Caco-2 (cell line): Measurements from ENCODE around the gene LHFPL3. TPM values are rescaled to one million over a fixed set of nuclear protein-coding genes. Genes with fewer than 3 reads are reported as not detected.

Experiments used
- BruUV-seq: library from RNA; stranded (reverse); fragments of 400-500 nt; replicated peaks from 2 replicates; lab custom pipeline; 2021; lab: Mats Ljungman, UMichigan
- CTCF ChIA-PET: fragments of 300-600 bp; sonication (Branson Sonifier 250); formaldehyde crosslinking; loops from one replicate; lab custom pipeline; 2022; ENCODE audit warnings: antibody characterized with exemption; lab: Charles Lee
- POLR2A ChIA-PET: fragments of 300-600 bp; sonication (Branson Sonifier 250); formaldehyde crosslinking; loops from one replicate; lab custom pipeline; 2022; ENCODE audit warnings: antibody characterized with exemption; lab: Charles Lee
- DNase-seq, 2 experiments: peaks; one replicate each; pipeline versions ENCODE4 v3.0.0 to v3.0.0-alpha.2; 2020 to 2022
- H3K27me3 ChIP-seq: replicated peaks from 2 replicates; pipeline ENCODE4 v1.6.0; 2011; ENCODE audit warnings: low read length; ENCODE audit not compliant: control insufficient read depth, insufficient read depth
- H3K36me3 ChIP-seq: 2 replicates; pipeline ENCODE4 v1.5.1; 2011; ENCODE audit warnings: low read length; ENCODE audit not compliant: control insufficient read depth, insufficient read depth
- H3K4me1 ChIP-seq: fragments of 250-450 bp; sonication (Bioruptor Pico); 2 replicates; pipeline ENCODE4 v1.5.1; 2020; ENCODE audit warnings: mild to moderate bottlenecking
- H3K4me3 ChIP-seq: 2 replicates; pipeline ENCODE4 v1.5.1; 2011; ENCODE audit warnings: low read depth, mild to moderate bottlenecking, control low read depth, low read length
- H3K9me3 ChIP-seq: fragments of 250-450 bp; sonication (Bioruptor Pico); 2 replicates; pipeline ENCODE4 v1.5.1; 2020; ENCODE audit warnings: mild to moderate bottlenecking, moderate library complexity
- H3K27ac Mint-ChIP-seq: one replicate; pipeline ENCODE4 v1.8.0; 2022; ENCODE audit warnings: mixed read lengths; ENCODE audit not compliant: unreplicated experiment
- H3K27me3 Mint-ChIP-seq: one replicate; pipeline ENCODE4 v1.8.0; 2022; ENCODE audit warnings: mixed read lengths; ENCODE audit not compliant: insufficient read depth, unreplicated experiment
- H3K36me3 Mint-ChIP-seq: one replicate; pipeline ENCODE4 v1.8.0; 2022; ENCODE audit warnings: mild to moderate bottlenecking, mixed read lengths; ENCODE audit not compliant: insufficient read depth, unreplicated experiment
- H3K4me1 Mint-ChIP-seq: one replicate; pipeline ENCODE4 v1.8.0; 2022; ENCODE audit warnings: low read depth, mixed read lengths; ENCODE audit not compliant: unreplicated experiment
- H3K4me3 Mint-ChIP-seq: one replicate; pipeline ENCODE4 v1.8.0; 2022; ENCODE audit warnings: mild to moderate bottlenecking, moderate library complexity, mixed read lengths; ENCODE audit not compliant: unreplicated experiment
- H3K9me3 Mint-ChIP-seq: one replicate; pipeline ENCODE4 v1.8.0; 2022; ENCODE audit warnings: mixed read lengths; ENCODE audit not compliant: unreplicated experiment
- CTCF ChIP-seq, 2 experiments: fragments of 200-600 bp in 1 of 2; IDR thresholded peaks; 1 replicate in 1 of 2; 2 replicates in 1 of 2; pipeline versions ENCODE4 v1.5.1 to v1.8.0; 2011 to 2022; ENCODE audit warnings: antibody characterized with exemption in 1 of 2, control low read depth in 1 of 2, inconsistent platforms in 1 of 2, low read depth in 1 of 2, low read length in 1 of 2, mild to moderate bottlenecking in 1 of 2, moderate library complexity in 1 of 2; ENCODE audit not compliant: insufficient read depth in 1 of 2, severe bottlenecking in 1 of 2, unreplicated experiment in 1 of 2
- intact Hi-C: fragments of 100-400 bp; cut with micrococcal nuclease; formaldehyde crosslinking; loops from one replicate; pipeline ENCODE4 v1.10.0; 2022; ENCODE audit not compliant: unreplicated experiment
- total RNA-seq: library from RNA; stranded (reverse); gene quantifications from 2 replicates; pipeline ENCODE4 v1.2.3, GENCODE V29; 2022

Gene LHFPL3
- total RNA-seq, 1 experiment from 2014 or later: not detected

GRCh38 chr7:104902183-104902582 is 573.8 kb downstream of the LHFPL3 start:
- no peak for TF ChIP-seq CTCF (IDR thresholded peaks at IDR 0.05; ENCODE audit: insufficient read depth in 1 of 2, low read depth in 1 of 2, low read length in 1 of 2, severe bottlenecking in 1 of 2, unreplicated experiment in 1 of 2)
- CTCF ChIA-PET: interaction anchor here (2.7 kb wide), 1 partner anchor 18 kb away, joined by 11 read pairs; no protein-coding TSS in a partner anchor
- H3K4me3 Mint-ChIP-seq: no peak overlapping the region
- no peak for DNase-seq
- H3K4me3 ChIP-seq: no peak overlapping the region
- H3K4me1 Mint-ChIP-seq: no peaks in the 10 kb centered on the region
- no peaks in the 10 kb centered on the region for H3K9me3 Mint-ChIP-seq
- no peaks in the 10 kb centered on the region for H3K36me3 ChIP-seq
- no peak overlapping the region for H3K27ac Mint-ChIP-seq
- no peaks in the 10 kb centered on the region for H3K27me3 Mint-ChIP-seq
- POLR2A ChIA-PET: no interaction called here
- no peaks in the 10 kb centered on the region for H3K36me3 Mint-ChIP-seq
- no peaks in the 10 kb centered on the region for H3K9me3 ChIP-seq
- no peaks in the 10 kb centered on the region; the same call in 1 of the 2 replicates for H3K27me3 ChIP-seq
- intact Hi-C loops: no loop called here
- BruUV-seq: no TSS peak
- no peaks in the 10 kb centered on the region for H3K4me1 ChIP-seq

- no peak for TF ChIP-seq CTCF (IDR thresholded peaks at IDR 0.05; ENCODE audit: insufficient read depth in 1 of 2, low read depth in 1 of 2, low read length in 1 of 2, severe bottlenecking in 1 of 2, unreplicated experiment in 1 of 2)
- POLR2A ChIA-PET: no interaction called here
- H3K4me1 ChIP-seq: no peaks in the 10 kb centered on the region
- no peak overlapping the region for H3K4me3 ChIP-seq
- intact Hi-C loops: no loop called here
- no peaks in the 10 kb centered on the region; the same call in 1 of the 2 replicates for H3K27me3 ChIP-seq
- H3K36me3 ChIP-seq: no peaks in the 10 kb centered on the region
- Mint-ChIP-seq H3K36me3 (no peaks in the 10 kb centered on the region), H3K27me3 (no peaks in the 10 kb centered on the region), H3K9me3 (no peaks in the 10 kb centered on the region), H3K27ac (no peak overlapping the region), H3K4me1 (no peaks in the 10 kb centered on the region), H3K4me3 (no peak overlapping the region)
- no peak for DNase-seq
- no peaks in the 10 kb centered on the region for H3K9me3 ChIP-seq
- CTCF ChIA-PET: interaction anchor here (2.7 kb wide), 1 partner anchor 19 kb away, joined by 11 read pairs; no protein-coding TSS in a partner anchor
- no TSS peak for BruUV-seq
These were observed 574.6 kb downstream of the LHFPL3 start for GRCh38 chr7:104903044-104903443.

- no peaks in the 10 kb centered on the region for H3K36me3 Mint-ChIP-seq
- no peaks in the 10 kb centered on the region for H3K9me3 ChIP-seq
- no peak overlapping the region for H3K4me3 ChIP-seq
- BruUV-seq: no TSS peak
- CTCF ChIA-PET: no interaction called here
- TF ChIP-seq CTCF (IDR thresholded peaks at IDR 0.05; ENCODE audit: insufficient read depth in 1 of 2, low read depth in 1 of 2, low read length in 1 of 2, severe bottlenecking in 1 of 2, unreplicated experiment in 1 of 2): no peak
- H3K27ac Mint-ChIP-seq: no peak overlapping the region
- H3K4me3 Mint-ChIP-seq: no peak overlapping the region
- H3K4me1 Mint-ChIP-seq: no peaks in the 10 kb centered on the region
- no peak for DNase-seq
- H3K27me3 Mint-ChIP-seq: no peaks in the 10 kb centered on the region
- no peaks in the 10 kb centered on the region for H3K4me1 ChIP-seq
- no peaks in the 10 kb centered on the region for H3K36me3 ChIP-seq
- no peaks in the 10 kb centered on the region for H3K9me3 Mint-ChIP-seq
- POLR2A ChIA-PET: no interaction called here
- H3K27me3 ChIP-seq: no peaks in the 10 kb centered on the region; the same call in 1 of the 2 replicates
- intact Hi-C loops: no loop called here
These were observed 575.4 kb downstream of the LHFPL3 start for GRCh38 chr7:104903846-104904245.
